H1 (cell line): ENCODE results near the gene PLPPR1. TPM values are rescaled to one million over a fixed set of nuclear protein-coding genes. Genes with fewer than 3 reads are reported as not detected.

ENCODE experiments used
- CTCF ChIA-PET: fragments of 300-600 bp; sonication (Branson Sonifier 250); formaldehyde crosslinking; loops from one replicate; lab custom pipeline; 2021; ENCODE audit not compliant: partially characterized antibody; lab: Charles Lee
- POLR2A ChIA-PET: fragments of 300-600 bp; sonication (Branson Sonifier 250); formaldehyde crosslinking; loops from one replicate; lab custom pipeline; 2021; ENCODE audit warnings: inconsistent platforms; ENCODE audit not compliant: partially characterized antibody; lab: Charles Lee
- DNase-seq, 2 experiments: peaks; one replicate each; pipeline versions ENCODE4 v3.0.0 to v3.0.0-alpha.2; 2010 to 2022; ENCODE audit warnings: low spot score in 2 of 2, low read depth in 1 of 2, mixed read lengths in 1 of 2
- FAIRE-seq: peaks from 2 replicates; lab custom pipeline; 2011; peaks lifted over from hg19 to GRCh38; lab: Jason Lieb, UNC
- H2AFZ ChIP-seq: 2 replicates; pipeline ENCODE4 v1.8.1; 2012; ENCODE audit warnings: low read length, inconsistent platforms
- H2AK5ac ChIP-seq: 2 replicates; pipeline ENCODE4 v1.6.1; 2013; ENCODE audit warnings: low read depth, low read length
- H2BK120ac ChIP-seq: replicated peaks from 2 replicates; pipeline ENCODE3; 2013; ENCODE audit warnings: low read depth, low read length, inconsistent platforms
- H2BK12ac ChIP-seq: 2 replicates; pipeline ENCODE4 v1.6.1; 2013; ENCODE audit warnings: low read depth, low read length
- H2BK15ac ChIP-seq: 2 replicates; pipeline ENCODE4 v1.6.1; 2013; ENCODE audit warnings: low read length
- H2BK20ac ChIP-seq: 2 replicates; pipeline ENCODE4 v1.6.1; 2013; ENCODE audit warnings: low read length
- H2BK5ac ChIP-seq: 2 replicates; pipeline ENCODE4 v1.6.1; 2013; ENCODE audit warnings: low read depth, low read length
- H3K14ac ChIP-seq: 2 replicates; pipeline ENCODE4 v1.6.1; 2013; ENCODE audit warnings: inconsistent platforms; ENCODE audit not compliant: insufficient read length
- H3K18ac ChIP-seq: 2 replicates; pipeline ENCODE4 v1.6.1; 2013; ENCODE audit warnings: low read length; ENCODE audit errors: extremely low read depth
- H3K23ac ChIP-seq: 2 replicates; pipeline ENCODE4 v1.6.1; 2013; ENCODE audit warnings: inconsistent platforms; ENCODE audit not compliant: insufficient read length
- H3K23me2 ChIP-seq: 2 replicates; pipeline ENCODE4 v1.6.1; 2013; ENCODE audit warnings: low read depth, low read length
- H3K27ac ChIP-seq: 2 replicates; pipeline ENCODE4 v1.6.1; 2011; ENCODE audit warnings: low read depth, low read length, inconsistent platforms
- H3K27me3 ChIP-seq, 4 experiments: replicated peaks in 1 of 4; 1 replicate in 1 of 4; 2 replicates in 3 of 4; pipeline versions ENCODE4 v1.6.1 to v1.8.1; 2011 to 2013; ENCODE audit warnings: low read length in 3 of 4, mild to moderate bottlenecking in 3 of 4, inconsistent platforms in 2 of 4, mixed read lengths in 2 of 4, moderate library complexity in 1 of 4; ENCODE audit not compliant: control insufficient read depth in 3 of 4, insufficient read depth in 3 of 4; ENCODE audit errors: extremely low read depth in 1 of 4
- H3K36me3 ChIP-seq, 4 experiments: 2 replicates each; pipeline versions ENCODE4 v1.6.1 to v1.8.1; 2011 to 2013; ENCODE audit warnings: mild to moderate bottlenecking in 4 of 4, low read length in 3 of 4, moderate library complexity in 2 of 4, control low read depth in 1 of 4, inconsistent platforms in 1 of 4; ENCODE audit not compliant: insufficient read depth in 4 of 4, control insufficient read depth in 2 of 4
- H3K4ac ChIP-seq: replicated peaks from 2 replicates; pipeline ENCODE3; 2013; ENCODE audit warnings: low read length, low read depth, mixed read lengths, inconsistent platforms; ENCODE audit not compliant: insufficient read length
- H3K4me1 ChIP-seq, 4 experiments: replicated peaks in 1 of 4; 1 replicate in 1 of 4; 2 replicates in 3 of 4; pipeline versions ENCODE4 v1.6.1 to v1.8.1; 2011 to 2013; ENCODE audit warnings: low read length in 3 of 4, inconsistent platforms in 2 of 4, mixed read lengths in 1 of 4; ENCODE audit not compliant: insufficient read depth in 4 of 4, control insufficient read depth in 3 of 4
- H3K4me2 ChIP-seq, 2 experiments: 2 replicates each; pipeline versions ENCODE4 v1.6.1 to v1.8.1; 2011 to 2013; ENCODE audit warnings: low read depth in 2 of 2, low read length in 2 of 2, control low read depth in 1 of 2, inconsistent platforms in 1 of 2, mild to moderate bottlenecking in 1 of 2; ENCODE audit not compliant: insufficient read depth in 1 of 2
- H3K4me3 ChIP-seq, 4 experiments: fragments of 200-600, 300-600 bp in 1 of 4; sonication (generic), shearing (Covaris generic), sonication (Bioruptor Twin) in 1 of 4; 2 replicates each; pipeline versions ENCODE4 v1.5.1 to v1.8.1; 2011 to 2016; ENCODE audit warnings: low read length in 4 of 4, low read depth in 3 of 4, control low read depth in 2 of 4, inconsistent platforms in 2 of 4, mild to moderate bottlenecking in 2 of 4, mixed read lengths in 1 of 4, moderate library complexity in 1 of 4; ENCODE audit not compliant: insufficient read depth in 2 of 4; ENCODE audit errors: extremely low read depth in 1 of 4
- H3K56ac ChIP-seq: replicated peaks from 2 replicates; pipeline ENCODE3; 2013; ENCODE audit warnings: low read depth, mild to moderate bottlenecking, mixed read lengths, low read length, inconsistent platforms; ENCODE audit not compliant: insufficient read length
- H3K79me1 ChIP-seq: 2 replicates; pipeline ENCODE4 v1.6.1; 2013; ENCODE audit warnings: low read depth, low read length, control low read depth
- H3K79me2 ChIP-seq, 2 experiments: 2 replicates each; pipeline versions ENCODE4 v1.6.1 to v1.8.1; 2012 to 2013; ENCODE audit warnings: low read length in 2 of 2, mild to moderate bottlenecking in 2 of 2, inconsistent platforms in 1 of 2; ENCODE audit not compliant: insufficient read depth in 2 of 2, control insufficient read depth in 1 of 2
- H3K9ac ChIP-seq, 4 experiments: replicated peaks in 1 of 4; 1 replicate in 1 of 4; 2 replicates in 3 of 4; pipeline versions ENCODE4 v1.6.1 to v1.8.1; 2011 to 2013; ENCODE audit warnings: low read depth in 3 of 4, low read length in 3 of 4, control low read depth in 2 of 4, mild to moderate bottlenecking in 2 of 4, moderate library complexity in 2 of 4, inconsistent platforms in 1 of 4; ENCODE audit errors: extremely low read depth in 1 of 4
- H3K9me3 ChIP-seq, 2 experiments: 2 replicates each; pipeline versions ENCODE4 v1.6.1 to v1.8.1; 2012 to 2013; ENCODE audit warnings: mild to moderate bottlenecking in 2 of 2, moderate library complexity in 2 of 2, control low read depth in 1 of 2, inconsistent platforms in 1 of 2, low read depth in 1 of 2, low read length in 1 of 2, mixed read lengths in 1 of 2; ENCODE audit not compliant: insufficient read depth in 2 of 2
- H4K20me1 ChIP-seq, 2 experiments: replicated peaks in 1 of 2; 2 replicates each; pipeline versions ENCODE3 to v1.8.1; 2011 to 2013; ENCODE audit warnings: inconsistent platforms in 2 of 2, low read length in 2 of 2, mild to moderate bottlenecking in 1 of 2; ENCODE audit not compliant: insufficient read depth in 2 of 2, control insufficient read depth in 1 of 2
- H4K5ac ChIP-seq: 2 replicates; pipeline ENCODE4 v1.6.1; 2013; ENCODE audit warnings: low read length, low read depth, mixed read lengths, inconsistent platforms; ENCODE audit not compliant: insufficient read length
- H4K8ac ChIP-seq: 2 replicates; pipeline ENCODE4 v1.8.0; 2013; ENCODE audit warnings: mild to moderate bottlenecking, moderate library complexity, low read length, inconsistent platforms; ENCODE audit not compliant: insufficient read depth; ENCODE audit errors: extremely low read depth
- H4K91ac ChIP-seq: replicated peaks from 2 replicates; pipeline ENCODE3; 2013; ENCODE audit warnings: low read length, mixed read lengths, inconsistent platforms; ENCODE audit not compliant: insufficient read length
- BCL11A ChIP-seq, 2 experiments: IDR thresholded peaks; one replicate each; pipeline ENCODE4 v1.6.1; 2011; ENCODE audit warnings: low read depth in 2 of 2, low read length in 2 of 2, mild to moderate bottlenecking in 2 of 2
- CBX5 ChIP-seq: fragments of 300-800, 300-1000 bp; sonication (generic); IDR thresholded peaks from 2 replicates; pipeline ENCODE4 v1.7.1; 2016; ENCODE audit warnings: antibody characterized with exemption, low read length, low read depth
- CEBPB ChIP-seq: IDR thresholded peaks from 2 replicates; pipeline ENCODE4 v1.6.1; 2012; ENCODE audit warnings: low read depth, low read length
- EGR1 ChIP-seq: IDR thresholded peaks from 2 replicates; pipeline ENCODE4 v1.6.1; 2011; ENCODE audit warnings: low read depth, low read length, borderline replicate concordance
- FOSL1 ChIP-seq: IDR thresholded peaks from 2 replicates; pipeline ENCODE4 v1.6.1; 2011; ENCODE audit warnings: mild to moderate bottlenecking, low read depth, low read length, moderate library complexity; ENCODE audit not compliant: insufficient read depth
- KDM1A ChIP-seq: fragments of 200-600, 300-600 bp; sonication (generic); IDR thresholded peaks from 2 replicates; pipeline ENCODE4 v1.7.1; 2016; ENCODE audit warnings: mild to moderate bottlenecking, low read length, borderline replicate concordance
- KDM5A ChIP-seq: fragments of 200-600 bp; IDR thresholded peaks from 2 replicates; pipeline ENCODE4 v1.7.1; 2012; ENCODE audit warnings: mild to moderate bottlenecking, low read length, inconsistent platforms, mixed read lengths
- NRF1 ChIP-seq: IDR thresholded peaks from 2 replicates; pipeline ENCODE4 v1.6.1; 2011; ENCODE audit warnings: mild to moderate bottlenecking, low read depth, low read length, improper control_type of control experiment
- PHF8 ChIP-seq: fragments of 200-600 bp; sonication (generic); conservative IDR thresholded peaks from 2 replicates; pipeline ENCODE4 v1.7.1; 2012; ENCODE audit warnings: low read depth, mild to moderate bottlenecking, inconsistent platforms, low read length, moderate library complexity
- POLR2A ChIP-seq, 2 experiments: IDR thresholded peaks; 1 replicate in 1 of 2; 2 replicates in 1 of 2; pipeline ENCODE4 v1.6.1; 2011; ENCODE audit warnings: low read depth in 2 of 2, low read length in 2 of 2, mild to moderate bottlenecking in 2 of 2; ENCODE audit errors: control extremely low read depth in 1 of 2
- RBBP5 ChIP-seq: IDR thresholded peaks from 2 replicates; pipeline ENCODE4 v1.7.1; 2012; ENCODE audit warnings: low read depth, mild to moderate bottlenecking, inconsistent platforms, low read length, moderate library complexity, borderline replicate concordance
- YY1 ChIP-seq: IDR thresholded peaks from 2 replicates; pipeline ENCODE4 v1.6.1; 2011; ENCODE audit warnings: low read depth, mild to moderate bottlenecking, low read length
- WGBS, 2 experiments: shearing (Covaris generic) in 1 of 2; methylation state at CpG; one replicate each; pipeline versions ENCODE4 v1.1.6 to v1.1.7; 2013 to 2015; ENCODE audit warnings: low lambda C conversion rate in 2 of 2, mixed read lengths in 2 of 2, inconsistent platforms in 1 of 2, low coverage in 1 of 2, missing lambda C conversion rate in 1 of 2; ENCODE audit not compliant: insufficient replicate concordance in 2 of 2, insufficient coverage in 1 of 2, insufficient read length in 1 of 2; ENCODE audit errors: extremely low coverage in 1 of 2, missing lambda C conversion rate in 1 of 2; 5-methylcytosine and 5-hydroxymethylcytosine counted together
- polyA plus RNA-seq, 7 experiments: library from polyadenylated mRNA; depleted of rRNA in 3 of 7; stranded (reverse) in 5 of 7; unstranded in 2 of 7; fragments of >200 nt in 5 of 7; fragments of 200-250 nt in 2 of 7; gene quantifications; 1 replicate in 5 of 7; 2 replicates in 1 of 7; 4 replicates in 1 of 7; pipeline versions ENCODE4 v1.2.1 to v1.2.3, GENCODE V29; 2011 to 2013; ENCODE audit warnings: missing spikeins in 2 of 7, mixed read lengths in 2 of 7
- total RNA-seq: library from RNA; stranded (reverse); fragmentation: NEBNext Ultra II Directional; extraction: Animal tissue kit (Norgen Biotek cat#: 25700); gene quantifications from 2 replicates; pipeline ENCODE4 v1.2.1, GENCODE V29; 2021
- TF ChIP-seq, protein P1 (sequence below), 3 experiments: IDR thresholded peaks; 1 replicate in 2 of 3; 2 replicates in 1 of 3; pipeline versions ENCODE4 v1.5.1 to v1.6.1; 2011; ENCODE audit warnings: low read length in 3 of 3, mild to moderate bottlenecking in 3 of 3, inconsistent platforms in 2 of 3, low read depth in 1 of 3, moderate library complexity in 1 of 3; ENCODE audit not compliant: insufficient read depth in 1 of 3; ENCODE audit errors: control extremely low read depth in 1 of 3

The PLPPR1 gene
- total and polyA plus RNA-seq, 2 of the 8 experiments (the other 6 are each of a cell fraction or from before 2014, with no cell fraction given): 1.4 to 1.8 TPM

GRCh38 chr9:101018467-101018866 is 10.1 kb upstream of the PLPPR1 start:
- H3K4me2 ChIP-seq: no peak overlapping the region
- ChIA-PET POLR2A (no interaction called here), CTCF (no interaction called here)
- H3K9me3 ChIP-seq: no peaks in the 10 kb centered on the region
- H4K8ac ChIP-seq: no peak overlapping the region
- H3K18ac ChIP-seq: no peak overlapping the region
- no peak overlapping the region for H2AK5ac ChIP-seq
- no peak overlapping the region for H3K23ac ChIP-seq
- H3K79me2 ChIP-seq: no peaks in the 10 kb centered on the region
- H3K36me3 ChIP-seq: no peaks in the 10 kb centered on the region
- H2AFZ ChIP-seq: no peak overlapping the region
- no peaks in the 10 kb centered on the region for H4K20me1 ChIP-seq
- no peak overlapping the region for H3K4ac ChIP-seq
- H3K14ac ChIP-seq: no peak overlapping the region
- H2BK5ac ChIP-seq: no peak overlapping the region
- WGBS, 2 experiments: 93% methylated on average over 2 of the region's 2 CpGs; no CpG with 5 or more reads in 1 of the 2 experiments
- no peaks in the 10 kb centered on the region for H3K23me2 ChIP-seq
- H3K56ac ChIP-seq: no peak overlapping the region
- H2BK20ac ChIP-seq: no peak overlapping the region
- H3K4me3 ChIP-seq: no peak overlapping the region
- H3K9ac ChIP-seq: no peak overlapping the region
- no peak overlapping the region for H2BK120ac ChIP-seq
- H3K79me1 ChIP-seq: no peaks in the 10 kb centered on the region
- H3K27ac ChIP-seq: no peak overlapping the region
- no peak overlapping the region for H2BK12ac ChIP-seq
- no peaks in the 10 kb centered on the region for H3K4me1 ChIP-seq
- DNase-seq (no peak), FAIRE-seq (no peak)
- H3K27me3 ChIP-seq: no peaks in the 10 kb centered on the region
- H2BK15ac ChIP-seq: no peak overlapping the region
- H4K91ac ChIP-seq: no peak overlapping the region
- H4K5ac ChIP-seq: no peak overlapping the region
- no peak for TF ChIP-seq CEBPB
- no peak for TF ChIP-seq YY1
- no peak for TF ChIP-seq FOSL1
- TF ChIP-seq BCL11A (IDR thresholded peaks at IDR 0.05; ENCODE audit: low read depth in 2 of 2, low read length in 2 of 2): no peak
- TF ChIP-seq KDM5A: no peak
- TF ChIP-seq, protein P1, sequence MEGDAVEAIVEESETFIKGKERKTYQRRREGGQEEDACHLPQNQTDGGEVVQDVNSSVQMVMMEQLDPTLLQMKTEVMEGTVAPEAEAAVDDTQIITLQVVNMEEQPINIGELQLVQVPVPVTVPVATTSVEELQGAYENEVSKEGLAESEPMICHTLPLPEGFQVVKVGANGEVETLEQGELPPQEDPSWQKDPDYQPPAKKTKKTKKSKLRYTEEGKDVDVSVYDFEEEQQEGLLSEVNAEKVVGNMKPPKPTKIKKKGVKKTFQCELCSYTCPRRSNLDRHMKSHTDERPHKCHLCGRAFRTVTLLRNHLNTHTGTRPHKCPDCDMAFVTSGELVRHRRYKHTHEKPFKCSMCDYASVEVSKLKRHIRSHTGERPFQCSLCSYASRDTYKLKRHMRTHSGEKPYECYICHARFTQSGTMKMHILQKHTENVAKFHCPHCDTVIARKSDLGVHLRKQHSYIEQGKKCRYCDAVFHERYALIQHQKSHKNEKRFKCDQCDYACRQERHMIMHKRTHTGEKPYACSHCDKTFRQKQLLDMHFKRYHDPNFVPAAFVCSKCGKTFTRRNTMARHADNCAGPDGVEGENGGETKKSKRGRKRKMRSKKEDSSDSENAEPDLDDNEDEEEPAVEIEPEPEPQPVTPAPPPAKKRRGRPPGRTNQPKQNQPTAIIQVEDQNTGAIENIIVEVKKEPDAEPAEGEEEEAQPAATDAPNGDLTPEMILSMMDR (IDR thresholded peaks at IDR 0.05; ENCODE audit: control extremely low read depth in 1 of 3, insufficient read depth in 1 of 3, low read depth in 1 of 3, low read length in 3 of 3): no peak
- no peak for TF ChIP-seq POLR2A (IDR thresholded peaks at IDR 0.05; ENCODE audit: control extremely low read depth in 1 of 2, low read depth in 2 of 2, low read length in 2 of 2)
- TF ChIP-seq EGR1: no peak
- no peak for TF ChIP-seq KDM1A
- no peak for TF ChIP-seq RBBP5
- no peak for TF ChIP-seq PHF8
- no peak for TF ChIP-seq CBX5
- no peak for TF ChIP-seq NRF1
